ENCODE data around the gene TACC2.

Gene TACC2

GRCh38 chr10:122257041-122257440, 268.1 kb downstream of the TACC2 start:
- no peak for DNase-seq

DNA sequence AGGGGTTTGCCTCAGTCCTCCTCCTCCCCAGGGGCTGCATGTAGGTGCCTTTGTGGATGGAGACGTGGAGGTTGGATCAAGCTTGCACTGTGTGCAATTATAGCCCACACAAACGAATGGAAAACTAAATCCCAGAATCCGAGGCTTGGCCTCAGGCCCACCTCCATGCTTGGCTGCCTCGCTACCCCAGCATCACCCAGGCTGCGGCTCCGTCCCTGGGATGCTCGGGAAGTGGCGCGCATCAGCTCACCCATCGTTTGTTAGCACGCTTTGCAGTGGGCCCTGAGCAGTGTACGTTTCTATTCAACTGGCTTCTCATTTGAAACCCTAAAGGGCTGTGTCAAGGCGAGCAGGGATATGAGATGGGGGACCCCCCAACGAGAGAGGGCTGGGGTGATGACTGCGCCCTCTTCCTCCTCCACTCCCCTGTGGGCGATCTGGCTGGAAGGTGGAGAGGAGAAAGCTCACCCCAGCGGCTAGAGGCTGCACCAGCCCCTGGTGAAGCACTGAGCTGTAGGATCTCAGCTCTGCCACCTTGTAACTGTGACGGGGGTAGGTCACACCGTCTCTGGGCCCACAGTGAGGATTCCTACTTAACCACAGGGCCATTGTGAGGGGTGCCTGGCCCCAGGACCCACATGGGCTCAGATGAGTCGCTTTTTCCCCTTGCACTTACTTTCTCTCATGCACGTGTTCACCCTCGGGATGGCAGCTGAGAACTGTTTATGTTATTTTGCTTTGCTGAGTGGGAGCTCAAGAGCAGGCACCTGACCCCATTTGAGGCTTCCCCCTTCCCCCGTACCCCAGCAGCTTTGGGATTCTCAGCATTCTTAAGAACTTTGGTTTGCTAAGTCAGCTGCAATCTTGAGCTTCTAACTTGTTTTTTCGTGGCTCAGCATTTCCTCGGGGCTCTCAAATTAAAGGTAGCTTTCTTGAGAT, 269.4 kb downstream of the TACC2 start:
- DNase-seq: no peak

GRCh38 chr10:122259075-122259466, 270.1 kb downstream of the TACC2 start:
- no peak for DNase-seq

- no peak for DNase-seq
Observed at GRCh38 chr10:122261584-122261983, 272.6 kb downstream of the TACC2 start.

DNA sequence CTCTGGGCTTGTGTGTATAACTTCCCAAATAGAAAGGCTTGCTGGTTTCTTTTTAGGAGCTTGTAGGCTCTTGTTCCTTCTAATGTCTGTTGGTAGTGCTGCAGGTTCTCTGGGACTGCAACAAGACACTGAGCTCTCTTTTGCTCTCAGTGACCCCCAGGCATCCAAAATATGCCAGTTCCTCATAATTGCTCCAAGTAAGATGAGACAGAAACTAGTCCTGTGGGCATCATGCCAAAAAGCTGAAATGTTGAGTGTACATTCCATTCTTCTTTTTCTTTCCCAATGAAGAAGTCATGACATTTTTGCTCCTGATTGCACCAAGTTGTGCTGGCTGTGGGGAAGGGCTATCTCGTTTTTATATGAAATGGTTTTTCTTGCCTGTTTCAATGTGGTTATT, 275.0 kb downstream of the TACC2 start:
- DNase-seq: no peak

GRCh38 chr10:122264436-122264835, 275.5 kb downstream of the TACC2 start:
- DNase-seq: no peak

DNA sequence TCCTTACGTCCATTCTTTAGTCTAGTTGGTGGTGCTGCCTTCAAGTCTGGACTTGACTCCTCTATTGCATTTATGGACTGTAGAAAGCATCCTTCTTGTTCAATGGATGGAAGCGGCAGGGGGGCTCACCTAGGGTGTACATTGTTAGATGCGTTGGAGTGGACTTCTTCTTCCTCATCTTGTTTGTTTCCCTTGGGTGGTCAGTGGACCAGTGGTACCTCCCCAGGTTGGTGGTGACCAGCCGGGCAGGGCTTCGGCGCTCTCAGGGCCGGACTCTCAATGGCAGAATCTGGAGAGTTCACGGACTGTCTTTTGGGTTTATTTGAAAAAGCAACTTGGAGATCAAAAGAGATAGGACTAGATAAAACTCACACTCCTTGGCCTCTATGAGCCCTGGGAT, 276.0 kb downstream of the TACC2 start:
- no peak for DNase-seq

DNA sequence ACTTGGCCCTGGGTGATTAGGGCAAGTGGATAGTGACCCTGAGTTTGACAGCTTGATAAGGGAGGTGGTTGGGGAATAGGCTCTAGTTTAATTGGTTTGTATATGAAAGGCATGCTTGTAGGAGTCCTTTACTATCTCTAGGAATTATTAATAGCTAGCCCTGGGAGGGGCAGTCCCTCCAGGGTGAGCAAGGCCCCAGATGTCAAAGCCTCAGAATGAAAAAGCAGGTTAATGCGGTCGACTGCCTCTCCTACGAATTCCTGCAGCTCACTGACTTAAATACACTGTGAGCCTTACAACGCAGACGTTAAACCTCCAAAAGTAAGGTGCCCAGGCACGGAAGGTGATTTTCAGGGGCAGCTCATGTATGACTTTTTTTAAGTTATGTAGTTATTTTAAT, 276.9 kb downstream of the TACC2 start:
- no peak for DNase-seq

DNA sequence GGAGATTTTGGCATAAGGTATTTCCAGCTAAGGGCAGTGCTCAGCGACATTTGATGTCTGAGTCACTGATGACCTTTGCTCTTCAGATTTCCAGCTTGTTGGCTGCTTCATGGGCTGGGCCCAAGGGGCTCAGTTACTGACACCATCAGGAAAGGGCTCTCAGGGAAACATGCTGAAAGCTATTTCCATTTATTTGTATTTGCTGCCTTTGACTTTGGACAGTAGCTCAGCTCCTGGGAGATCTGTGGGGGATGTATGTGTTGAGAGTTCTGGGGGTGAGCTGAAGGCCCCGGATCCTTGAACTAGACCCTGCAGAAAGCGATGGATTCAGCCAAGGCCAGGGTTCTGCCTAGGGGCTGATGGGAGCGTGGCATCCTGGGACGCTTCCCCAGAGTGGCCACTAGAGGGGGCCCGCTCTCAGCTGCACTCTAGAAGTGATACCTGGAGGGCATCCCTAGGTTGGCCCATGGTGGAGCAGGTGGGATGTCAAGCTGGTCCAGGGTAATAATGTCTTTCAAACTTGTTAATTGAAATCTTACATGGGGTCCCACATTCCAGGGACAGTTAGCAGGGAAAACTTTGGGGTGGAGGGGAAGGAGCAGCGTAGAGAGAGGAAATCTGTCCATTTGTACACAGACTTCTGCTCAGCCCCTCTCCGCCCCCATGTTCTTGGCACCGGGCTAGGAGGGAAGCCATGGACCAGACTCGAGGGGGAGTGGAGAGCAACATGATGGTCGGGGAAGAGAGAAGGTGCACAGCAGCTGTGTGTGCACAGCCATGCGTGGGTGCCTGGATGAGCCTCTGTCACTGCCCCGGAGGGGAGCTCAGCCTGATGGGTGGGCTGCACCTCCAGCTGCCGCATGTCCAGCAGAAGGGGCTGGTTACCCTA, 279.1 kb downstream of the TACC2 start:
- DNase-seq: peak; percentile 50

- DNase-seq: no peak
Observed at GRCh38 chr10:122269059-122269687, 280.2 kb downstream of the TACC2 start.

GRCh38 chr10:122271076-122271475, 282.1 kb downstream of the TACC2 start, which contains the start of gene BTBD16:
TSS of gene BTBD16 (plus strand) at chr10:122271296. CDS start at chr10:122275082, 3,786 bp downstream.
- no peak for DNase-seq

- no peak for DNase-seq
Observed at GRCh38 chr10:122273966-122274545, 285.1 kb downstream of the TACC2 start.

GRCh38 chr10:122276611-122277208, 287.7 kb downstream of the TACC2 start:
- DNase-seq: no peak

- DNase-seq: no peak
Observed at GRCh38 chr10:122277526-122278136, 288.7 kb downstream of the TACC2 start.

- no peak for DNase-seq
Observed at GRCh38 chr10:122279725-122280141, 290.8 kb downstream of the TACC2 start.

- DNase-seq: no peak
Observed at GRCh38 chr10:122280156-122280555, 291.2 kb downstream of the TACC2 start.

DNA sequence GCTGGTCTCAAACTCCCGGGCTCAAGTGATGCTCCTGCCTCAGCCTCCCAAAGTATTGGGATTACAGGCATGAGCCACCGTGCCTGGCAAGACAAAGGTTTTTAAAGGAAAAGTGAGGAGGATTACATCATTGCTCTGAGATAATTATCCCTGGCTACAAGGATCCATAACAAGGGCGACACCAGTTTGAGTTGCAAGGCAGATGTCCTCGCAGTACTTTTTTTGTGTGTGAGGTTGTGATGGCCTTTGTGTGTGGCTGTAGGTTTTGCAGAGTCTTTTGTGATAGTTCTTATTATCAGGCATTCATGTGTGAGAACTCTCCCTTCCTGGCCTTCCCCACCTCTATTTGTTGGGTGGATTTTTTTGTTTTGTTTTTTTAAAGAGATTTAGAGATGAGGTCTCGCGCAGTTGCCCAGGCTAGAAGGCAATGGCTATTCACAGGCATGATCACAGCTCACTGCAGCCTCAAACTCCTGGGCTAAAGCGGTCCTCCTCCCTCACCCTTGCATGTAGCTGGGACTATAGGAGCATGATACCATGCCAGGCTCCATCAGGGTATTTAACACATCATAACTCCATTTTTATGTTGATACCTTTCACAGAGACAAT, 292.2 kb downstream of the TACC2 start:
- DNase-seq: no peak

GRCh38 chr10:122281751-122282150, 292.8 kb downstream of the TACC2 start:
- no peak for DNase-seq

- no peak for DNase-seq
Observed at GRCh38 chr10:122282253-122282671, 293.3 kb downstream of the TACC2 start.

- DNase-seq: no peak
Observed at GRCh38 chr10:122282909-122283308, 293.9 kb downstream of the TACC2 start.
